Body of pancreas (tissue), 4 donors: ENCODE data around the gene CAV2.

Experiments used
- POLR2A ChIP-seq, 3 donors: fragments of 450-650 bp; IDR thresholded peaks; one replicate each; pipeline ENCODE4 v1.6.1; 2016; ENCODE audit warnings: antibody characterized with exemption in 3 of 3, mild to moderate bottlenecking in 2 of 3
- TF ChIP-seq, protein P1 (sequence below), 7 experiments: fragments of 450-650 bp in 4 of 7; fragments of 200-600 bp in 3 of 7; sonication (generic) in 3 of 7; IDR thresholded peaks; one replicate each; pipeline ENCODE4 v1.5.1; 2016 to 2019; ENCODE audit warnings: antibody characterized with exemption in 7 of 7

- TF ChIP-seq, protein P1, sequence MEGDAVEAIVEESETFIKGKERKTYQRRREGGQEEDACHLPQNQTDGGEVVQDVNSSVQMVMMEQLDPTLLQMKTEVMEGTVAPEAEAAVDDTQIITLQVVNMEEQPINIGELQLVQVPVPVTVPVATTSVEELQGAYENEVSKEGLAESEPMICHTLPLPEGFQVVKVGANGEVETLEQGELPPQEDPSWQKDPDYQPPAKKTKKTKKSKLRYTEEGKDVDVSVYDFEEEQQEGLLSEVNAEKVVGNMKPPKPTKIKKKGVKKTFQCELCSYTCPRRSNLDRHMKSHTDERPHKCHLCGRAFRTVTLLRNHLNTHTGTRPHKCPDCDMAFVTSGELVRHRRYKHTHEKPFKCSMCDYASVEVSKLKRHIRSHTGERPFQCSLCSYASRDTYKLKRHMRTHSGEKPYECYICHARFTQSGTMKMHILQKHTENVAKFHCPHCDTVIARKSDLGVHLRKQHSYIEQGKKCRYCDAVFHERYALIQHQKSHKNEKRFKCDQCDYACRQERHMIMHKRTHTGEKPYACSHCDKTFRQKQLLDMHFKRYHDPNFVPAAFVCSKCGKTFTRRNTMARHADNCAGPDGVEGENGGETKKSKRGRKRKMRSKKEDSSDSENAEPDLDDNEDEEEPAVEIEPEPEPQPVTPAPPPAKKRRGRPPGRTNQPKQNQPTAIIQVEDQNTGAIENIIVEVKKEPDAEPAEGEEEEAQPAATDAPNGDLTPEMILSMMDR (IDR thresholded peaks at IDR 0.05): no peak
- no peak for TF ChIP-seq POLR2A (IDR thresholded peaks at IDR 0.05)
Measured at GRCh38 chr7:116557066-116557585, 57.6 kb downstream of the CAV2 start.
